ENCODE results near the gene BBS12. TPM values are rescaled to one million over a fixed set of nuclear protein-coding genes. Genes with fewer than 3 reads are reported as not detected.

The BBS12 gene
- total RNA-seq, 2 experiments from 2014 or later = 0.80 to 0.84 TPM

GRCh38 chr4:122710434-122711308 is 21.8 kb upstream of the BBS12 start:
- intact Hi-C loops (cut with DNase I, micrococcal nuclease) = loop anchor here in 1 of 2 experiments (10.0 kb wide), 1 partner anchor 406 kb away; no protein-coding TSS in a partner anchor
- ChIA-PET POLR2A (no interaction called here), CTCF (interaction anchor here (1.8 kb wide), 1 partner anchor 47 kb away, joined by 3 read pairs; no protein-coding TSS in a partner anchor)
- DNase-seq = peak in 2 of 14 experiments; percentile 13 to 26
- Mint-ChIP-seq H3K4me3 (peak overlapping the region; percentile 50), H3K36me3 (ENCODE audit: low read depth) (no peaks in the 10 kb centered on the region), H3K27me3 (no peaks in the 10 kb centered on the region), H3K4me1 (ENCODE audit: low read depth) (peaks cover 18% of the 10 kb centered on the region), H3K9me3 (no peaks in the 10 kb centered on the region), H3K27ac (no peak overlapping the region)
- Histone ChIP-seq H3K36me3 (ENCODE audit: insufficient read depth, low read length) (no peaks in the 10 kb centered on the region), H3K4me3 (ENCODE audit: low read length) (no peak overlapping the region), H3K27ac (ENCODE audit: low read depth in 1 of 2, low read length in 2 of 2) (no peak overlapping the region), H3K4me1 (ENCODE audit: insufficient read depth, low read length) (no peaks in the 10 kb centered on the region), H3K9me3 (ENCODE audit: control insufficient read depth in 1 of 2, insufficient read depth in 1 of 2, low read length in 2 of 2) (no peaks in the 10 kb centered on the region), H3K27me3 (ENCODE audit: control insufficient read depth in 1 of 2, insufficient read depth in 2 of 2, low read length in 2 of 2) (no peaks in the 10 kb centered on the region)
- TF ChIP-seq CTCF (IDR thresholded peaks at IDR 0.05) = no peak
- ATAC-seq (ENCODE audit: poor library complexity) = no peak

GRCh38 chr4:122711919-122712318 is 20.6 kb upstream of the BBS12 start:
- CTCF ChIA-PET = no interaction called here
- intact Hi-C loops (cut with DNase I, micrococcal nuclease) = loop anchor here in 1 of 2 experiments (10.0 kb wide), 1 partner anchor 407 kb away; no protein-coding TSS in a partner anchor
- Histone ChIP-seq H3K9me3 (ENCODE audit: control insufficient read depth in 1 of 2, insufficient read depth in 1 of 2, low read length in 2 of 2) (no peaks in the 10 kb centered on the region), H3K36me3 (ENCODE audit: insufficient read depth, low read length) (no peaks in the 10 kb centered on the region), H3K27ac (ENCODE audit: low read depth in 1 of 2, low read length in 2 of 2) (no peak overlapping the region), H3K4me3 (ENCODE audit: low read length) (no peak overlapping the region), H3K27me3 (ENCODE audit: control insufficient read depth in 1 of 2, insufficient read depth in 2 of 2, low read length in 2 of 2) (no peaks in the 10 kb centered on the region), H3K4me1 (ENCODE audit: insufficient read depth, low read length) (no peaks in the 10 kb centered on the region)
- Mint-ChIP-seq H3K27me3 (no peaks in the 10 kb centered on the region), H3K4me3 (no peak overlapping the region), H3K9me3 (no peaks in the 10 kb centered on the region), H3K27ac (no peak overlapping the region), H3K36me3 (ENCODE audit: low read depth) (no peaks in the 10 kb centered on the region), H3K4me1 (ENCODE audit: low read depth) (peaks cover 26% of the 10 kb centered on the region)
- no peak for TF ChIP-seq CTCF (IDR thresholded peaks at IDR 0.05)
- DNase-seq (no peak), ATAC-seq (ENCODE audit: poor library complexity) (no peak)
- POLR2A ChIA-PET = no interaction called here

- Histone ChIP-seq H3K36me3 (ENCODE audit: insufficient read depth, low read length) (no peaks in the 10 kb centered on the region), H3K27ac (ENCODE audit: low read depth in 1 of 2, low read length in 2 of 2) (no peak overlapping the region), H3K4me1 (ENCODE audit: insufficient read depth, low read length) (no peaks in the 10 kb centered on the region), H3K27me3 (ENCODE audit: control insufficient read depth in 1 of 2, insufficient read depth in 2 of 2, low read length in 2 of 2) (no peaks in the 10 kb centered on the region), H3K9me3 (ENCODE audit: control insufficient read depth in 1 of 2, insufficient read depth in 1 of 2, low read length in 2 of 2) (no peaks in the 10 kb centered on the region), H3K4me3 (ENCODE audit: low read length) (no peak overlapping the region)
- ATAC-seq (ENCODE audit: poor library complexity) (no peak), DNase-seq (no peak)
- intact Hi-C loops (cut with DNase I, micrococcal nuclease) = loop anchor here in 1 of 2 experiments (10.0 kb wide), 1 partner anchor 408 kb away; no protein-coding TSS in a partner anchor
- no peak for TF ChIP-seq CTCF (IDR thresholded peaks at IDR 0.05)
- ChIA-PET CTCF (no interaction called here), POLR2A (no interaction called here)
- Mint-ChIP-seq H3K9me3 (no peaks in the 10 kb centered on the region), H3K27ac (no peak overlapping the region), H3K27me3 (no peaks in the 10 kb centered on the region), H3K4me1 (ENCODE audit: low read depth) (peaks cover 27% of the 10 kb centered on the region), H3K36me3 (ENCODE audit: low read depth) (no peaks in the 10 kb centered on the region), H3K4me3 (no peak overlapping the region)
These were observed 19.7 kb upstream of the BBS12 start for GRCh38 chr4:122712782-122713181.
